DOHH2 (cell line): ENCODE results near the gene YIPF5.

Source experiments
- EZH2phosphoT487 ChIP-seq: fragments of 200-600 bp; sonication (generic); IDR thresholded peaks from 2 replicates; pipeline ENCODE4 v1.6.1; 2017; ENCODE audit warnings: borderline replicate concordance, mild to moderate bottlenecking, antibody characterized with exemption, low read length, moderate library complexity, mixed read lengths
- TF ChIP-seq, protein P1 (sequence below): fragments of 200-600 bp; sonication (generic); IDR thresholded peaks from one replicate; pipeline ENCODE4 v1.5.1; 2014; ENCODE audit warnings: antibody characterized with exemption, mild to moderate bottlenecking, low read depth, low read length; ENCODE audit not compliant: poor library complexity, severe bottlenecking

DNA sequence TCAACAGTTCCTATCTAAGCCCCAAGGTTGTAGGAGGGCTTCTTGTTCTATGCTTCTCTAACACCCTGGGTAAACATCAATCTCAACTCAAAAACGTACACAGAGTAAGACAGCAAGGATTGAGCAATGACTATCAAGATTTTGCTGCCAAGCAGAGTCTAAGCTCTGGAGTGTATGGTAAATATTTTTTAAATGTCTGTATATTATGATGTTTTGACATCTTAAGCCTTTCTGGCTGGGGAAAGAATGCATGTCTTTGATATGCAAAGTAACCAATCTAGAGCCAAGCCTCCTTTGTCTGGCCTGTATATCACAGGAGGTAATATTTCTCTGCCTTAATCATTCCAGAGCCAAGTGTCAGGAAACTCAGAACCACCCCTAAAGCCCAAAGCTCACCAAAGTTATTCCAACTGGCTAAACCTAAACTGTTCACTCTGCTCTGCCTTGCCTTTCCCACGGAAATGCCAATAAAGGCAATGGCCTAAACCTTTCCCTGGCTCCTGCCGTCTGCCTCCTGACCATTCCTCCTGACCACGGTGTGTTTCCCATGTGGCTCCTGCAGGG, 45.2 kb downstream of the YIPF5 start:
- TF ChIP-seq, protein P1, sequence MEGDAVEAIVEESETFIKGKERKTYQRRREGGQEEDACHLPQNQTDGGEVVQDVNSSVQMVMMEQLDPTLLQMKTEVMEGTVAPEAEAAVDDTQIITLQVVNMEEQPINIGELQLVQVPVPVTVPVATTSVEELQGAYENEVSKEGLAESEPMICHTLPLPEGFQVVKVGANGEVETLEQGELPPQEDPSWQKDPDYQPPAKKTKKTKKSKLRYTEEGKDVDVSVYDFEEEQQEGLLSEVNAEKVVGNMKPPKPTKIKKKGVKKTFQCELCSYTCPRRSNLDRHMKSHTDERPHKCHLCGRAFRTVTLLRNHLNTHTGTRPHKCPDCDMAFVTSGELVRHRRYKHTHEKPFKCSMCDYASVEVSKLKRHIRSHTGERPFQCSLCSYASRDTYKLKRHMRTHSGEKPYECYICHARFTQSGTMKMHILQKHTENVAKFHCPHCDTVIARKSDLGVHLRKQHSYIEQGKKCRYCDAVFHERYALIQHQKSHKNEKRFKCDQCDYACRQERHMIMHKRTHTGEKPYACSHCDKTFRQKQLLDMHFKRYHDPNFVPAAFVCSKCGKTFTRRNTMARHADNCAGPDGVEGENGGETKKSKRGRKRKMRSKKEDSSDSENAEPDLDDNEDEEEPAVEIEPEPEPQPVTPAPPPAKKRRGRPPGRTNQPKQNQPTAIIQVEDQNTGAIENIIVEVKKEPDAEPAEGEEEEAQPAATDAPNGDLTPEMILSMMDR = no peak
- TF ChIP-seq EZH2phosphoT487 = no peak
